Measurements from ENCODE around the gene LRRC36. TPM values are rescaled to one million over a fixed set of nuclear protein-coding genes. Genes with fewer than 3 reads are reported as not detected.
A peak's percentile ranks its signal among the peaks of the same experiment; 100 is the strongest.

The LRRC36 gene
- total and polyA plus RNA-seq, 2 of the 13 experiments (the other 11 are each of a cell fraction or from before 2014, with no cell fraction given) = 0.12 to 0.15 TPM

DNA sequence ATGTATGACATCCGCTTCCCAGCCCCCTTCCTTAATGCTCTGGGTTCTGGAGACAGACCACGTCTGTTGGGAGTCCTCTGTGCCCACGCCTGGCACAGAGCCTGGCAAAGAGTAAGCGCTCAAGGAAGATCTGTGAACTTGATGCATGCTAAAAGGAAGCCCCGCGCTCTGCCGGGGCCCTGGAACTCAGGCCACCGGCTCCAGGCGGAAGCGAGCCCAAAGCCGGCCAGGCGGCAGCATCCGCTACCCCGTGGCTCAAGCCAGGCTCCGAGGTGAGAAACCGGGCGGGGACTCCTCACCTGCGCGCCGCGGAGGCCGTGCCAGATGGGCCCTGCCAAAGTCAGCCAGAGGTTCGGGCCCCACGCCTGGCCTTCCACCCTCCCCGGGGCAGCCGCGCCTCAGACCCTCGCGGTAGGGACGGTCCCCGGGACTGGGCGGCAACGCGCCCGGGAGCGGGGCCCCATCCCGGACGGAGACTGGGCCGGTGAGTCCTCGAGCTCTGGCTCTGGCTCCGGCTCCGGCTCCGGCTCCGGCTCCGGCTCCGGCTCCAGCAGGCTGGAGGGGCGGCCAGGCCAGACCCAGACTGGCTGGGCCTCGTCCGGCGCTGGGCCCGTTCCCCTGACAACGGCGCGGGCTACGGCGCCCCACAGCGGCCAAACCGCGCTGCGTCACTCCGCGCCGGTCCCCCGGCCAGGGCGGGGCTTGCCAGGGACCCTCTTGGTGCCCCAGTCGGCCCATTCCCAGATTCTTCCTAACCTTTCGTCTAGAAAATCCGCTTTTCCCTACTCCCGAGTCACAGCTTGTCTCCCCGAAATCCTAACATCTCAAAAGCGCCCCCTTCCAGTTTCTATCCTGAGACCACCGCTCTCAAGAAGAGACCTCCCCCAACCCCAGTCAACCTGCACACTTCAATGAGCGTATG is 89.5 kb downstream of the LRRC36 start, which contains the start of gene ZDHHC1 (continued):
- TF ChIP-seq TOE1 (CRISPR knock-in tag; IDR thresholded peaks at IDR 0.05) (no peak), RBAK (CRISPR knock-in tag; IDR thresholded peaks at IDR 0.05) (no peak), GZF1 (CRISPR knock-in tag; IDR thresholded peaks at IDR 0.05) (no peak), BHLHE40 (IDR thresholded peaks at IDR 0.05; ENCODE audit: low read length) (no peak), MAFG (CRISPR knock-in tag; IDR thresholded peaks at IDR 0.05) (0 out of 2 replicates have a peak, but pooled peaks have one; percentile 41), MED8 (CRISPR knock-in tag; IDR thresholded peaks at IDR 0.05; ENCODE audit: insufficient replicate concordance) (no peak), ZNF260 (CRISPR knock-in tag; IDR thresholded peaks at IDR 0.05; ENCODE audit: borderline replicate concordance, low read depth) (no peak), PHB2 (IDR thresholded peaks at IDR 0.05; ENCODE audit: partially characterized antibody) (no peak), ZNF207 (IDR thresholded peaks at IDR 0.05; ENCODE audit: borderline replicate concordance) (no peak), TARDBP (CRISPR knock-in tag; IDR thresholded peaks at IDR 0.05) (peak; percentile 70; the same call in 1 of the 2 replicates), SIN3A (IDR thresholded peaks at IDR 0.05; ENCODE audit: borderline replicate concordance, low read depth, low read length) (peak; percentile 52; the same call in 1 of the 2 replicates), SMC3 (IDR thresholded peaks at IDR 0.05; ENCODE audit: low read length) (no peak), TBL1XR1 (IDR thresholded peaks at IDR 0.05; ENCODE audit: borderline replicate concordance, low read length, partially characterized antibody) (no peak), ERF (CRISPR knock-in tag; IDR thresholded peaks at IDR 0.05) (peak; percentile 48; the same call in 1 of the 2 replicates), KLF13 (CRISPR knock-in tag; IDR thresholded peaks at IDR 0.05) (0 out of 2 replicates have a peak, but pooled peaks have one; percentile 28), ZNF383 (CRISPR knock-in tag; IDR thresholded peaks at IDR 0.05; ENCODE audit: borderline replicate concordance) (no peak), POLR2AphosphoS5 (IDR thresholded peaks at IDR 0.05; ENCODE audit: low read depth, low read length) (no peak), ZNF33A (CRISPR knock-in tag; IDR thresholded peaks at IDR 0.05; ENCODE audit: borderline replicate concordance) (peak; percentile 87; the same call in 1 of the 2 replicates), ZHX2 (IDR thresholded peaks at IDR 0.05; ENCODE audit: low read depth) (no peak), ZHX2 (CRISPR knock-in tag; IDR thresholded peaks at IDR 0.05; ENCODE audit: borderline replicate concordance) (peak; percentile 94), BCL6 (CRISPR knock-in tag; IDR thresholded peaks at IDR 0.05) (no peak; the same call in none of the 2 replicates)
- TF ChIP-seq, protein P1, sequence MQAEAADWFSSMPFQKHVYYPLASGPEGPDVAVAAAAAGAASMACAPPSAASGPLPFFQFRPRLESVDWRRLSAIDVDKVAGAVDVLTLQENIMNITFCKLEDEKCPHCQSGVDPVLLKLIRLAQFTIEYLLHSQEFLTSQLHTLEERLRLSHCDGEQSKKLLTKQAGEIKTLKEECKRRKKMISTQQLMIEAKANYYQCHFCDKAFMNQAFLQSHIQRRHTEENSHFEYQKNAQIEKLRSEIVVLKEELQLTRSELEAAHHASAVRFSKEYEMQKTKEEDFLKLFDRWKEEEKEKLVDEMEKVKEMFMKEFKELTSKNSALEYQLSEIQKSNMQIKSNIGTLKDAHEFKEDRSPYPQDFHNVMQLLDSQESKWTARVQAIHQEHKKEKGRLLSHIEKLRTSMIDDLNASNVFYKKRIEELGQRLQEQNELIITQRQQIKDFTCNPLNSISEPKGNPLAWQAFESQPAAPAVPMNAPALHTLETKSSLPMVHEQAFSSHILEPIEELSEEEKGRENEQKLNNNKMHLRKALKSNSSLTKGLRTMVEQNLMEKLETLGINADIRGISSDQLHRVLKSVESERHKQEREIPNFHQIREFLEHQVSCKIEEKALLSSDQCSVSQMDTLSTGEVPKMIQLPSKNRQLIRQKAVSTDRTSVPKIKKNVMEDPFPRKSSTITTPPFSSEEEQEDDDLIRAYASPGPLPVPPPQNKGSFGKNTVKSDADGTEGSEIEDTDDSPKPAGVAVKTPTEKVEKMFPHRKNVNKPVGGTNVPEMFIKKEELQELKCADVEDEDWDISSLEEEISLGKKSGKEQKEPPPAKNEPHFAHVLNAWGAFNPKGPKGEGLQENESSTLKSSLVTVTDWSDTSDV (CRISPR knock-in tag; IDR thresholded peaks at IDR 0.05) = no peak; the same call in 1 of the 2 replicates
